ENCODE data around the gene VSNL1.

Gene VSNL1

GRCh38 chr2:17580319-17580715 is 39.8 kb downstream of the VSNL1 start:
- DNase-seq (ENCODE audit: low read depth in 1 of 2, low spot score in 1 of 2) = no peak

- no peak for DNase-seq (ENCODE audit: low read depth in 1 of 2, low spot score in 1 of 2)
Observed at GRCh38 chr2:17581831-17582230, 41.3 kb downstream of the VSNL1 start.

- DNase-seq (ENCODE audit: low read depth in 1 of 2, low spot score in 1 of 2) = no peak
Observed at GRCh38 chr2:17583166-17583565, 42.7 kb downstream of the VSNL1 start.

- DNase-seq (ENCODE audit: low read depth in 1 of 2, low spot score in 1 of 2) = no peak
Observed at GRCh38 chr2:17583646-17584045, 43.1 kb downstream of the VSNL1 start.

- no peak for DNase-seq (ENCODE audit: low read depth in 1 of 2, low spot score in 1 of 2)
Observed at GRCh38 chr2:17584689-17585088, 44.2 kb downstream of the VSNL1 start.

GRCh38 chr2:17587469-17587868 is 47.0 kb downstream of the VSNL1 start:
- no peak for DNase-seq (ENCODE audit: low read depth in 1 of 2, low spot score in 1 of 2)

GRCh38 chr2:17588031-17588430 is 47.5 kb downstream of the VSNL1 start:
- no peak for DNase-seq (ENCODE audit: low read depth in 1 of 2, low spot score in 1 of 2)

GRCh38 chr2:17589406-17590035 is 49.0 kb downstream of the VSNL1 start:
- DNase-seq (ENCODE audit: low read depth in 1 of 2, low spot score in 1 of 2) = no peak

GRCh38 chr2:17590342-17590911 is 49.9 kb downstream of the VSNL1 start:
- no peak for DNase-seq (ENCODE audit: low read depth in 1 of 2, low spot score in 1 of 2)

- DNase-seq (ENCODE audit: low read depth in 1 of 2, low spot score in 1 of 2) = no peak
Observed at GRCh38 chr2:17591846-17592245, 51.4 kb downstream of the VSNL1 start.

- no peak for DNase-seq (ENCODE audit: low read depth in 1 of 2, low spot score in 1 of 2)
Observed at GRCh38 chr2:17592731-17593409, 52.4 kb downstream of the VSNL1 start.

- DNase-seq (ENCODE audit: low read depth in 1 of 2, low spot score in 1 of 2) = no peak
Observed at GRCh38 chr2:17593445-17593840, 52.9 kb downstream of the VSNL1 start.

- no peak for DNase-seq (ENCODE audit: low read depth in 1 of 2, low spot score in 1 of 2)
Observed at GRCh38 chr2:17593841-17594491, 53.5 kb downstream of the VSNL1 start.

- no peak for DNase-seq (ENCODE audit: low read depth in 1 of 2, low spot score in 1 of 2)
Observed at GRCh38 chr2:17594533-17595401, 54.3 kb downstream of the VSNL1 start.

GRCh38 chr2:17599617-17600016 is 59.1 kb downstream of the VSNL1 start:
- no peak for DNase-seq (ENCODE audit: low read depth in 1 of 2, low spot score in 1 of 2)

GRCh38 chr2:17600556-17601204 is 60.2 kb downstream of the VSNL1 start:
- DNase-seq (ENCODE audit: low read depth in 1 of 2, low spot score in 1 of 2) = no peak

- no peak for DNase-seq (ENCODE audit: low read depth in 1 of 2, low spot score in 1 of 2)
Observed at GRCh38 chr2:17604050-17604449, 63.6 kb downstream of the VSNL1 start.

GRCh38 chr2:17605696-17606095 is 65.2 kb downstream of the VSNL1 start:
- DNase-seq (ENCODE audit: low read depth in 1 of 2, low spot score in 1 of 2) = no peak

- no peak for DNase-seq (ENCODE audit: low read depth in 1 of 2, low spot score in 1 of 2)
Observed at GRCh38 chr2:17606851-17607250, 66.4 kb downstream of the VSNL1 start.

- no peak for DNase-seq (ENCODE audit: low read depth in 1 of 2, low spot score in 1 of 2)
Observed at GRCh38 chr2:17607379-17607778, 66.9 kb downstream of the VSNL1 start.

GRCh38 chr2:17608251-17608650 is 67.8 kb downstream of the VSNL1 start:
- no peak for DNase-seq (ENCODE audit: low read depth in 1 of 2, low spot score in 1 of 2)
